Measurements from ENCODE around the gene LRRC10B. TPM values are rescaled to one million over a fixed set of nuclear protein-coding genes. Genes with fewer than 3 reads are reported as not detected.

The LRRC10B gene
- total RNA-seq, 4 donors from 2014 or later = 0.76 to 2.6 (median 1.9) TPM

DNA sequence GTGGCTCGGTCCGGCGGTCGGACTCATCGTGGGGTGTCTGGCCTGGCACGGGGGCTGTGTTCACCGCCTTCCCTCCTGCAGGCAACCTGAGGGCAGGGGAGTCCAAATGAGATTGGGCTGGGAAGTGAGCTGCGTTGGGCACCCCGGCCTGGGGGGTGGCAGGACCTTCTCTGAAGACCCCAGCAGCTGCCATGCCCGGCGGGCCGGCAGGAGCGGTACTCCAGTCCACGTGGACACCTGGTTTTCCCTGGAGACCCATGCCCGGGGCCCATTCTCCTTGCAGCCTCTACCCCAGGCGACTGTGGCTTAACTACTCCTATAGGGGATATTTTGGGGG, 24.5 kb downstream of the LRRC10B start:
- intact Hi-C loops (cut with DNase I; ENCODE audit: low total_unique reads) = no loop called here
- TF ChIP-seq, protein P1, sequence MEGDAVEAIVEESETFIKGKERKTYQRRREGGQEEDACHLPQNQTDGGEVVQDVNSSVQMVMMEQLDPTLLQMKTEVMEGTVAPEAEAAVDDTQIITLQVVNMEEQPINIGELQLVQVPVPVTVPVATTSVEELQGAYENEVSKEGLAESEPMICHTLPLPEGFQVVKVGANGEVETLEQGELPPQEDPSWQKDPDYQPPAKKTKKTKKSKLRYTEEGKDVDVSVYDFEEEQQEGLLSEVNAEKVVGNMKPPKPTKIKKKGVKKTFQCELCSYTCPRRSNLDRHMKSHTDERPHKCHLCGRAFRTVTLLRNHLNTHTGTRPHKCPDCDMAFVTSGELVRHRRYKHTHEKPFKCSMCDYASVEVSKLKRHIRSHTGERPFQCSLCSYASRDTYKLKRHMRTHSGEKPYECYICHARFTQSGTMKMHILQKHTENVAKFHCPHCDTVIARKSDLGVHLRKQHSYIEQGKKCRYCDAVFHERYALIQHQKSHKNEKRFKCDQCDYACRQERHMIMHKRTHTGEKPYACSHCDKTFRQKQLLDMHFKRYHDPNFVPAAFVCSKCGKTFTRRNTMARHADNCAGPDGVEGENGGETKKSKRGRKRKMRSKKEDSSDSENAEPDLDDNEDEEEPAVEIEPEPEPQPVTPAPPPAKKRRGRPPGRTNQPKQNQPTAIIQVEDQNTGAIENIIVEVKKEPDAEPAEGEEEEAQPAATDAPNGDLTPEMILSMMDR (IDR thresholded peaks at IDR 0.05) = no peak
- no peak for TF ChIP-seq POLR2A (IDR thresholded peaks at IDR 0.05)
- H3K4me3 ChIP-seq (ENCODE audit: low read depth, poor library complexity, severe bottlenecking) = no peak overlapping the region
- WGBS, 2 donors = 87 to 91% methylated on average over 13 to 16 of the region's 16 CpGs
- no peak for DNase-seq (ENCODE audit: low spot score in 2 of 2)

DNA sequence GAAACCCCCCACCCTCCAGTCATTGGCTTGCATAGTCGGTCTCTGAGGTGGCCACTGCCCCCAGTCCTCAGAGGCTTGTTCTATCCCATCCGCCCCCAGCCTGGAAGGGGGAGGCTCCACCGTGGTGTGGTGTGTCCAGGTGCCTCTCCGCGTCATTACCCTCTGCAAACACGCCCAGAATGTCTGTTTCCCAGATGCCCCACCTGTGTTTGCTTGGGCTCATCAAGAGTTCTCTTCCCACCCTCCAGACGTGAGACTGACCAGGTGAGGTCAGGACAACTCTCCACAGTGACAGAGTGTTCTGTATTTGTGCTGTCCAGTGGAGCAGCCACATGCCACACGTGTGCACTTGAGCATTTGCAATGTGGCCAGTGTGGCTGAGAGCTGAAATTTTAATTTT, 24.9 kb downstream of the LRRC10B start:
- H3K4me3 ChIP-seq (ENCODE audit: low read depth, poor library complexity, severe bottlenecking) = no peak overlapping the region
- DNase-seq (ENCODE audit: low spot score in 2 of 2) = no peak
- TF ChIP-seq, protein P1 (IDR thresholded peaks at IDR 0.05) = no peak
- no peak for TF ChIP-seq POLR2A (IDR thresholded peaks at IDR 0.05)
- intact Hi-C loops (cut with DNase I; ENCODE audit: low total_unique reads) = no loop called here
- WGBS, 2 donors = 73 to 76% methylated on average over 8 of the region's 8 CpGs

DNA sequence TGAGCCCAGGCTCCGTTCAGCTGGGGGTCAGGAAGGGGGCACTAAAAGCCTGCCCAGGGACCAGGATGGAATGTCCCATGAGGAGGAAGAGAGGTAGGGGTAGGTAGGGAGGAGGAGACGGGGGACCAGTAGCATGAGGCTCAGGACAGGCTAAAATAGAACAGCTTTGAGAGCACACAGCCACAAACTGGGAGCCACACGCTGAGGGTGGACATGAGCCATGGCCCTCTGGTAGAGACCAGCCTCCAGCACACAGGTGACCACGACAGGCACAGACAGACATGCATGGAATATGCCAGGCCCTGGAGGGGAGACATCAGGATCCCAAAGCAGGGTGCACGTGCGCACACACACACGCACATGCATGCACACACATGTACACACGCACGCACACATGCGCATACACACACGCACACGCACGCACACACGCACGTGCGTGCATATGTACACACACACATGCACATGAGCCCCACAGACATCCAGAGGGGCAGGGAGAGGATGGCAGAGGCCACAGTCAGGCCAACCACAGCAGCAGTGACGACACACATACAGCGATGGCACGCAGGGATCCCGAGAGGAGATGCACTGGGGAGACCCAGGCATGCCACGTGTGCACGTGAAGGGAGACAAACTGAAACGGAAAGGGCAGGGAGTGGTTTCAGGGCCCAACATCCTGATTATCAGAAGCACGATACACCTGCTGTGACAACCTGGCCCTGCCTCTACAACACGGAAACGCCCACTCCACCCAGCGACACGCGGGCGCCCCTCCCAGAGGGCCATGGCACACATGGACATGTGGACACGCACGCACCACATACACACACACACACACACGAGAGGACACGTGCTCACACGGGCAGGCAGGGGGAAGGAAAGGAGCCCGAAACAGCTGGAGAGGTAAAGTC, 25.7 kb downstream of the LRRC10B start:
- TF ChIP-seq POLR2A (IDR thresholded peaks at IDR 0.05) = no peak
- TF ChIP-seq, protein P1 (IDR thresholded peaks at IDR 0.05) = no peak
- DNase-seq (ENCODE audit: low spot score in 2 of 2) = no peak
- no peak overlapping the region for H3K4me3 ChIP-seq (ENCODE audit: low read depth, poor library complexity, severe bottlenecking)
- 79 to 82% methylated on average over 36 of the region's 36 CpGs for WGBS, 2 donors
- intact Hi-C loops (cut with DNase I; ENCODE audit: low total_unique reads) = no loop called here

DNA sequence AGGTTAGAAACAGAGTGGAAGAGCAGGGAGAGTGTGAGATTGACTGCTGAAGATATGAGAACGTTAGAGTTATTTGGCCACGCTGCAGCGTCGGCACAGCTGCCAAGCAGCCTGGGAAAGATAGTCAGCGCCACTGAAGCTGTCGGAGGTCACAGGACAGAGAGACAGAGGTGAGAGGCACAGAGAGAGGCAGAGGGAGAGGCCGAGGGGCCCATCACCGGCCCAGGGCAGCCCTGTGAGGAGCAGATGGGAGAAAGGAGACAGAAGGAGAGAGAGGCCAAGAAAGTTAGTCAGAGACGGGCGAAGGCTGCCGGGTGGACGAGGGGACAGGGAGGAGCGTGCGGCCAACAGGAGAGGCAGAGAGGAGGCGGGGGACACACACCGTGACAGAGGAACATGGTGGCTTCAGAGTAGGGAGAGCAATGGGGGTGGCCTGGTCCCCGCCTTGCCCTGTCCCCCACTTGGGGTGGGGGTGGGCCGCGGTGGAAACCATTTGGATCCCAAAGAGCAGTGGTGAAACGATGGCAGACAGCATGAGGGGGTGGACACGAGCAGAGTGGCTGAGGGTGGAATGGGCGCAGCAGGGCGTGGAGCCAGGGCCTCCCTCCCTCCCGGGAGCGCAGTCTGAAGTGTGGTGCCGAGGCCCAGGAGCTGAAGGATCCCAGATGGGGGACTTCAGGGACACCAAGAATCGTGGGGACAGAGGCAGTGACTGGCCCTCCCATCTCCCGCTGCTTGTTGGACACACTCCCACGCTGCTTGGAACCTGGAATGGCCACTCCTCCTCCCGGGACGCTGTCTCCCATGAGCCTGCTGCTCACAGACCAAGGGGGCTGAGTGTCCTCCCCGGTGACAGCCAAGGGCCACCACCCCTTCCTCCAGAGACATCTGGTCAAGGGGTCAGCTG, 26.6 kb downstream of the LRRC10B start:
- DNase-seq (ENCODE audit: low spot score in 2 of 2) = no peak
- WGBS, 2 donors = 66 to 72% methylated on average over 28 to 32 of the region's 32 CpGs
- no peak overlapping the region for H3K4me3 ChIP-seq (ENCODE audit: low read depth, poor library complexity, severe bottlenecking)
- TF ChIP-seq, protein P1 (IDR thresholded peaks at IDR 0.05) = no peak
- TF ChIP-seq POLR2A (IDR thresholded peaks at IDR 0.05) = no peak
- intact Hi-C loops (cut with DNase I; ENCODE audit: low total_unique reads) = no loop called here

DNA sequence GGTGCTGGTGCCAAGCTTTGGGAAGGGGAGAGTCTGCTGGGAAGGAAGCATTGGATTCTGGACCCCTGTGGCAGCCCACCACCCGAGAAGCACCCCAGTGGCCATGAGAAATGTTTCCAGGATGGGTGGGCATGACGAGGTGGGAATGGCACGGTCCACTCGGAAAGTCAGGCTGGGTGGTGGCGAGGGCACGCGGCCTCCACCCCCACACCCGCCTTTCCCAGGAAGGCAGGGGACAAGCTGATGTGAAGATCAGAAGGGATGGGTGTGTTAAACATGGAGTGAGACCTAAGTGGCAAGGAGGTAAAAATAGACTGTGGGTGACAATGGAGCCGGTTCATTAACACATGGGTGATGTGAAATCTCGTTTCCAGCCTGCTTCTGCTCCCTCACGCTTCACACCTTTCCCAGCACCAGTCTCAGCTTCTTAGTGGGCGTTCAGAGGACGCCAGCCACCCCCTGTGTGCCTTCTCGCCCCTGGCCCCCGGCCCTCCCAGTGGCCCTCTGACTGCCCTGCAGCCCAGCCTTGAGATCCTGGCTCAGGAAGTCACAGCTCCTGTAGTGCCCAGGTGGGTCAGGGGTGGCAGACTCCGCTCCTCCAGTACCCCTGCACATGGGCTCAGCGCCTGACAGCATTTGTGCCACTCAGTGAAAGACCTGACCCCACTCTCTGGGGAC, 27.6 kb downstream of the LRRC10B start:
- intact Hi-C loops (cut with DNase I; ENCODE audit: low total_unique reads) = no loop called here
- TF ChIP-seq, protein P1 (IDR thresholded peaks at IDR 0.05) = no peak
- TF ChIP-seq POLR2A (IDR thresholded peaks at IDR 0.05) = no peak
- 75 to 79% methylated on average over 17 of the region's 17 CpGs for WGBS, 2 donors
- H3K4me3 ChIP-seq (ENCODE audit: low read depth, poor library complexity, severe bottlenecking) = no peak overlapping the region
- DNase-seq (ENCODE audit: low spot score in 2 of 2) = no peak

Data from lower leg skin (tissue), 4 donors.